Progenitor cell of endocrine pancreas (in vitro differentiated cells): ENCODE data around the gene GSTO2. TPM values are rescaled to one million over a fixed set of nuclear protein-coding genes. Genes with fewer than 3 reads are reported as not detected.

Source experiments
- DNase-seq: peaks from one replicate; pipeline ENCODE4 v3.0.0; 2021; ENCODE audit warnings: low spot score; ENCODE audit not compliant: unreplicated experiment
- H3K27ac Mint-ChIP-seq: 2 replicates; pipeline ENCODE4 v1.8.0; 2021; ENCODE audit warnings: mild to moderate bottlenecking, moderate library complexity, mixed read lengths
- H3K27me3 Mint-ChIP-seq: 2 replicates; pipeline ENCODE4 v1.8.0; 2021; ENCODE audit warnings: mixed read lengths
- H3K36me3 Mint-ChIP-seq: 2 replicates; pipeline ENCODE4 v1.8.0; 2022; ENCODE audit warnings: mixed read lengths; ENCODE audit not compliant: insufficient read depth
- H3K4me1 Mint-ChIP-seq: 2 replicates; pipeline ENCODE4 v1.8.0; 2021; ENCODE audit warnings: low read depth, mixed read lengths
- H3K4me3 Mint-ChIP-seq: 2 replicates; pipeline ENCODE4 v1.8.0; 2021; ENCODE audit warnings: low read depth, mild to moderate bottlenecking, moderate library complexity, mixed read lengths
- H3K9me3 Mint-ChIP-seq: 2 replicates; pipeline ENCODE4 v1.8.0; 2021; ENCODE audit warnings: low read depth, mixed read lengths
- total RNA-seq: library from RNA; stranded (reverse); gene quantifications from 2 replicates; pipeline ENCODE4 v1.2.1, GENCODE V29; 2021
- TF ChIP-seq, protein P1 (sequence below): fragments of 200-600 bp; sonication (generic); IDR thresholded peaks from one replicate; pipeline ENCODE4 v1.5.0; 2021; ENCODE audit warnings: antibody characterized with exemption, mild to moderate bottlenecking; ENCODE audit not compliant: unreplicated experiment

Gene GSTO2
- total RNA-seq, 1 donor from 2014 or later = 9.8 TPM

DNA sequence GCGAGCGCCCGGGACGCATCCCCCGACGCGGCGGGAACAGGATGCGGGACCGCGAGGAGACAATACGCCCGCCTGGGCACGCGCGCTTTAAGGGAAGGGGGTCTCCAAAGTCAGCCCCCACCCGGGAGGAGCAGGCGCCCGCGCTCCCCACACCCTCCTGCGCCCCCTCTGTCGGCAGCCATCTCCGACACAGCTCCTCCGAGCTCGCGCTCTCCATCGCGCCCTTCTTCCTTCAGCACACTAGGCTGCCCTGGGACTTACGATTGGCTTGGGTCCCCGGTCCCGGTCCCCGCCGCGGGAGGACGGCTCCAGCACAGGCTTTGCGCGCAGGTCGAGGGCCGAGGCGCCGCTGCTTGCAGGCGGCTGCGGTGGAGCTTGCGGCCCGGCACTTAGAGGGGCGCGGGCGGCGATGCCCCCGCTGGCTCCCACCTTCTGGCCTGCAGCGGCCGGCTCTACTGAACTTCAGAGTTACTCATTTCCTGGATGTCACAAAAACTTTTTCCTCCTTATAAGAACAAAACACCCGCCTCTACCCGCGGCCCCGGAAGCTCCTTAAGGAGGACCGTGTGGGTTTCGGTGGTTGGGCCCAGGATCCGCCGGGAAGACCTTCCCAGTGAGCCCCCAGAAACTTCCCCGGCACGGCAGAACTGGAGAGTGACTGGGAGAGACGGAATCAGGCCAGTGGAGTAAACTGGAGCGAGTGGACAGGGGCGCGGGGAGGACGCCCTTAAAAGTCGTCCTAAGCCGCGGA is 69.2 kb downstream of the GSTO2 start, which contains the start of gene ITPRIP:
ITPRIP (minus strand) TSS at position 481 of the 751 bp plus-strand sequence. CDS start 22,414 bp downstream, outside the sequence.
- Mint-ChIP-seq H3K36me3 (no peaks in the 10 kb centered on the region), H3K9me3 (no peaks in the 10 kb centered on the region), H3K4me3 (peak within 1 kb of the TSS; percentile 96), H3K27ac (peak within 1 kb of the TSS; percentile 96), H3K4me1 (peaks cover 16% of the 10 kb centered on the region), H3K27me3 (peaks cover 25% of the 10 kb centered on the region)
- DNase-seq = peak; percentile 43
- TF ChIP-seq, protein P1, sequence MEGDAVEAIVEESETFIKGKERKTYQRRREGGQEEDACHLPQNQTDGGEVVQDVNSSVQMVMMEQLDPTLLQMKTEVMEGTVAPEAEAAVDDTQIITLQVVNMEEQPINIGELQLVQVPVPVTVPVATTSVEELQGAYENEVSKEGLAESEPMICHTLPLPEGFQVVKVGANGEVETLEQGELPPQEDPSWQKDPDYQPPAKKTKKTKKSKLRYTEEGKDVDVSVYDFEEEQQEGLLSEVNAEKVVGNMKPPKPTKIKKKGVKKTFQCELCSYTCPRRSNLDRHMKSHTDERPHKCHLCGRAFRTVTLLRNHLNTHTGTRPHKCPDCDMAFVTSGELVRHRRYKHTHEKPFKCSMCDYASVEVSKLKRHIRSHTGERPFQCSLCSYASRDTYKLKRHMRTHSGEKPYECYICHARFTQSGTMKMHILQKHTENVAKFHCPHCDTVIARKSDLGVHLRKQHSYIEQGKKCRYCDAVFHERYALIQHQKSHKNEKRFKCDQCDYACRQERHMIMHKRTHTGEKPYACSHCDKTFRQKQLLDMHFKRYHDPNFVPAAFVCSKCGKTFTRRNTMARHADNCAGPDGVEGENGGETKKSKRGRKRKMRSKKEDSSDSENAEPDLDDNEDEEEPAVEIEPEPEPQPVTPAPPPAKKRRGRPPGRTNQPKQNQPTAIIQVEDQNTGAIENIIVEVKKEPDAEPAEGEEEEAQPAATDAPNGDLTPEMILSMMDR = peak; percentile 46

GRCh38 chr10:104339469-104340110 is 70.6 kb downstream of the GSTO2 start:
- Mint-ChIP-seq H3K36me3 (no peaks in the 10 kb centered on the region), H3K27ac (no peak overlapping the region), H3K27me3 (peaks cover 25% of the 10 kb centered on the region), H3K4me1 (peaks cover 15% of the 10 kb centered on the region), H3K4me3 (peak overlapping the region; percentile 96), H3K9me3 (no peaks in the 10 kb centered on the region)
- DNase-seq = no peak
- TF ChIP-seq, protein P1 = no peak

GRCh38 chr10:104340111-104340526 is 71.1 kb downstream of the GSTO2 start:
- TF ChIP-seq, protein P1 = no peak
- H3K27ac Mint-ChIP-seq = peak overlapping the region; percentile 0
- no peaks in the 10 kb centered on the region for H3K36me3 Mint-ChIP-seq
- H3K9me3 Mint-ChIP-seq = no peaks in the 10 kb centered on the region
- H3K27me3 Mint-ChIP-seq = peaks cover 25% of the 10 kb centered on the region
- DNase-seq = no peak
- peaks cover 15% of the 10 kb centered on the region for H3K4me1 Mint-ChIP-seq
- H3K4me3 Mint-ChIP-seq = peak overlapping the region; percentile 25

- H3K4me3 Mint-ChIP-seq = no peak overlapping the region
- no peak for DNase-seq
Measured at GRCh38 chr10:104340641-104341040, 71.7 kb downstream of the GSTO2 start.

DNA sequence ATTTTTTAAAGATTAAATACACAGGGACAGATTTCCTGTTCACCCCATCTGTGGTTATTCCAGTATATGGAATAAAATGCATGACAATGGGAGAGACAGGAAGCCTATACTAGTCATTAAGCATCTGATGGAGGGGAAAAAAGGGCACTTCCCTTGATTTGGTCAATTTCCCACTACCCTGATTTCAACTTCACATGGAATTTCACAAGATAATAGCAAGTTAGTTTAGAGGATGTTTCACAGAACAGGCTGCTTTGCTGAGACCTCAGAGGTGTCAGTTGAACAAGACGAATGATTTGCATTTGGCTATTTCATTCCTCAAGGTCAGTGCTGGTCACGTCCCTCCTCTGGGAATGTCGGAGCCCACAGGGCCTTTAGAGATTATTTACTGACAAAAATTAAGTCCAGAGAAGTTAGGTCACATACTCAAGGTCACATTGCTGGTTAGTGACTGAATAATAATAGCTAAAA is 74.0 kb downstream of the GSTO2 start:
- no peak for DNase-seq
- Mint-ChIP-seq H3K4me3 (no peak overlapping the region), H3K36me3 (no peaks in the 10 kb centered on the region), H3K9me3 (no peaks in the 10 kb centered on the region), H3K27ac (no peak overlapping the region), H3K27me3 (peaks cover 16% of the 10 kb centered on the region), H3K4me1 (peaks cover 9% of the 10 kb centered on the region)
- TF ChIP-seq, protein P1 = no peak

More at GRCh38 chr10:104340641-104341040, 71.7 kb downstream of the GSTO2 start:
- peaks cover 15% of the 10 kb centered on the region for H3K4me1 Mint-ChIP-seq
- H3K27ac Mint-ChIP-seq = no peak overlapping the region
- H3K27me3 Mint-ChIP-seq = peaks cover 22% of the 10 kb centered on the region
- TF ChIP-seq, protein P1 = no peak
- H3K36me3 Mint-ChIP-seq = no peaks in the 10 kb centered on the region
- H3K9me3 Mint-ChIP-seq = no peaks in the 10 kb centered on the region
